Measurements from ENCODE around the gene NACC1.

- TF ChIP-seq, protein P1, sequence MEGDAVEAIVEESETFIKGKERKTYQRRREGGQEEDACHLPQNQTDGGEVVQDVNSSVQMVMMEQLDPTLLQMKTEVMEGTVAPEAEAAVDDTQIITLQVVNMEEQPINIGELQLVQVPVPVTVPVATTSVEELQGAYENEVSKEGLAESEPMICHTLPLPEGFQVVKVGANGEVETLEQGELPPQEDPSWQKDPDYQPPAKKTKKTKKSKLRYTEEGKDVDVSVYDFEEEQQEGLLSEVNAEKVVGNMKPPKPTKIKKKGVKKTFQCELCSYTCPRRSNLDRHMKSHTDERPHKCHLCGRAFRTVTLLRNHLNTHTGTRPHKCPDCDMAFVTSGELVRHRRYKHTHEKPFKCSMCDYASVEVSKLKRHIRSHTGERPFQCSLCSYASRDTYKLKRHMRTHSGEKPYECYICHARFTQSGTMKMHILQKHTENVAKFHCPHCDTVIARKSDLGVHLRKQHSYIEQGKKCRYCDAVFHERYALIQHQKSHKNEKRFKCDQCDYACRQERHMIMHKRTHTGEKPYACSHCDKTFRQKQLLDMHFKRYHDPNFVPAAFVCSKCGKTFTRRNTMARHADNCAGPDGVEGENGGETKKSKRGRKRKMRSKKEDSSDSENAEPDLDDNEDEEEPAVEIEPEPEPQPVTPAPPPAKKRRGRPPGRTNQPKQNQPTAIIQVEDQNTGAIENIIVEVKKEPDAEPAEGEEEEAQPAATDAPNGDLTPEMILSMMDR (conservative IDR thresholded peaks at IDR 0.05; ENCODE audit: low read depth, low read length) = no peak
- TF ChIP-seq EZH2 (IDR thresholded peaks at IDR 0.05; ENCODE audit: borderline replicate concordance, low read depth, low read length, poor library complexity, severe bottlenecking) = no peak
These were observed 31.7 kb upstream of the NACC1 start for GRCh38 chr19:13086341-13086740.

All from A673 (cell line).